Epithelial cell of esophagus (primary cell): ENCODE data around the gene NELL1.

Experiments
- DNase-seq: peaks from one replicate; pipeline ENCODE4 v3.0.0; 2010; ENCODE audit warnings: low read depth
- H3K4me3 ChIP-seq: 2 replicates; pipeline ENCODE4 v1.5.1; 2011; ENCODE audit warnings: mild to moderate bottlenecking, low read length, control low read depth
- CTCF ChIP-seq: IDR thresholded peaks from 2 replicates; pipeline ENCODE4 v1.5.1; 2011; ENCODE audit warnings: low read depth, mild to moderate bottlenecking, low read length, control low read depth, inconsistent platforms; ENCODE audit not compliant: insufficient read depth; ENCODE audit errors: missing control alignments

Gene NELL1

GRCh38 chr11:21053466-21053865 lies 384.1 kb downstream of the NELL1 start:
- no peak overlapping the region for H3K4me3 ChIP-seq
- no peak for DNase-seq

GRCh38 chr11:21056644-21057043 lies 387.3 kb downstream of the NELL1 start:
- no peak overlapping the region for H3K4me3 ChIP-seq
- no peak for TF ChIP-seq CTCF
- DNase-seq = no peak

More at GRCh38 chr11:21053466-21053865, 384.1 kb downstream of the NELL1 start:
- TF ChIP-seq CTCF = no peak

GRCh38 chr11:21059879-21060278 lies 390.5 kb downstream of the NELL1 start:
- DNase-seq = no peak
- TF ChIP-seq CTCF = no peak
- H3K4me3 ChIP-seq = no peak overlapping the region

- no peak for TF ChIP-seq CTCF
- H3K4me3 ChIP-seq = no peak overlapping the region
- no peak for DNase-seq
These were observed 396.6 kb downstream of the NELL1 start for GRCh38 chr11:21066030-21066429.

GRCh38 chr11:21068886-21069285 lies 399.5 kb downstream of the NELL1 start:
- no peak for TF ChIP-seq CTCF
- H3K4me3 ChIP-seq = no peak overlapping the region
- DNase-seq = no peak

GRCh38 chr11:21069909-21070308 lies 400.5 kb downstream of the NELL1 start:
- no peak for TF ChIP-seq CTCF
- H3K4me3 ChIP-seq = no peak overlapping the region
- DNase-seq = no peak

GRCh38 chr11:21072558-21072957 lies 403.2 kb downstream of the NELL1 start:
- H3K4me3 ChIP-seq = no peak overlapping the region
- DNase-seq = no peak
- TF ChIP-seq CTCF = no peak
